GM12801 (cell line): ENCODE data around the gene SSH2.

Experiments
- CTCF ChIP-seq: IDR thresholded peaks from one replicate; pipeline ENCODE4 v1.5.1; 2011; ENCODE audit warnings: control low read depth; ENCODE audit not compliant: insufficient read length; ENCODE audit errors: extremely low read depth

SSH2 gene

DNA sequence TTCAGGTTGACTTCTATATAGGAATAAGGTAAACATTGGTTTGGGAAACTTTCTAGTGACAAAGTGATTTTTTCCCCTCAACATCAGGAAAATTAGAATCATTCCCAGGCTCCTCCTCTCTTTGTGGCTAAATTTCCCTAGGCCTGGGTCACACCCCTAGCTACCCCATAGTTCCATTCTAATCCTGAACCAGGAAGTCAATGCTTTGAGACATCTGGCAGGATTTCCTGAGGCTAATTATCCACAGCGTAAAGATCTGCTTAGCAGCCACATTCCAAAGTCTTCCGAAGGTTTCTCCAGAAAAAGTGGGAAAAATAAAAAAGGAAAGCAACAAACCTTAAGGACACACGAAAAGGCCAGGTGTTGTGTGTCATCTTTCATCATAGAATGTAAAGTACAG is 247.0 kb downstream of the SSH2 start:
- TF ChIP-seq CTCF = no peak

GRCh38 chr17:29682054-29682453 is 248.0 kb downstream of the SSH2 start:
- TF ChIP-seq CTCF = no peak

- TF ChIP-seq CTCF = no peak
Observed at GRCh38 chr17:29677824-29678223, 252.2 kb downstream of the SSH2 start.

DNA sequence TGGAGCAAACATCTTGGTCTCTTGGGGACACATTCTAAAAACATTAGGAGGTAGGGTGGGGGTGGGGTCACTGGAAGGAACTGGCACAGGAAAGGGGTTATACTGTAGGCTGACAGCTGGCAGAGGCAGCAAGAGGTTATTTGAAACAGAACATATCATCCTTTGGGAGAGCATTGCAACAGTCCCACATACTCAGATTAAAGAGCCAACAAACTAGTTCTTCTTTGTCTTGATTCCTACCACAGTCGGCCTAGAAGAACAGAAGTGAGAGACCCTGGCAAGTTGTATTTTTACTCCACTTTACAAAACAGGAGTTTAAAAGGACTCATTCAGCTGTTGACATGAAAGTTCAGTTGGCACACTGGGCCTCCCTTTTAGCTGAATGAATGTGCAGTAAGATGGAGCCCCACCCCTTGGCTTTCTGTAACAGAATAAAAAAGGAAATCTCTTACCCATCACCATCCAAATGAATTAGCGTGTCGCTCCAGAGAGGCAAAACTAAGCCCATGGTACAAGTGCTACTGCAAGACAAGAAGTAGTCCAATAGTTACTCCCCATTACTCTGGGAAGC is 252.7 kb downstream of the SSH2 start:
- no peak for TF ChIP-seq CTCF

- no peak for TF ChIP-seq CTCF
Observed at GRCh38 chr17:29674281-29674680, 255.7 kb downstream of the SSH2 start.

DNA sequence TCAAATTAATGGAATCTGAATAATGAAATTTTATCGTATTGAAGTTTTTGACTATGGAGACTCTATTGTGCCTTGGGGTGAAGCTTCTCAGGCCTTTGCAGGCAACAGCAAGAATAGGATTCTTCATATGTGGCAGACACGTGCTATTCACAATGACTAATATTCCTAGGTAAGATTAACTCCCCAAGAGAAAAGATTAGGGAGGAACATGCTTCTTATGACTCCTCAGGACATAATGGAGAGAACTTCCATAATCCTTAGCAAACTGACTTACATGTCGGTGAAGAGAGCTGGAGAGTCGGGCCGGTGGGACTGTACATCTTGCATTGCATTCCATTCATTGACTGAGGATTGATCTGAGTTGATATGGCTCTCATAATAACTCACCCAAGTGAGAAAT is 258.4 kb downstream of the SSH2 start:
- TF ChIP-seq CTCF = no peak

- no peak for TF ChIP-seq CTCF
Observed at GRCh38 chr17:29669266-29669665, 260.8 kb downstream of the SSH2 start.
